GM04504 (cell line): ENCODE data around the gene PXYLP1.
"Not testable (repeated sequence)": the region's sequence is repeated elsewhere in the genome, so short reads cannot be mapped to it uniquely, and the experiment has no call there.

Source experiments
- DNase-seq: peaks from one replicate; pipeline ENCODE4 v3.0.0-alpha.2; 2012; ENCODE audit warnings: low read depth

PXYLP1 gene

GRCh38 chr3:141300426-141300825, 68.8 kb downstream of the PXYLP1 start:
- not testable (repeated sequence) for DNase-seq

DNA sequence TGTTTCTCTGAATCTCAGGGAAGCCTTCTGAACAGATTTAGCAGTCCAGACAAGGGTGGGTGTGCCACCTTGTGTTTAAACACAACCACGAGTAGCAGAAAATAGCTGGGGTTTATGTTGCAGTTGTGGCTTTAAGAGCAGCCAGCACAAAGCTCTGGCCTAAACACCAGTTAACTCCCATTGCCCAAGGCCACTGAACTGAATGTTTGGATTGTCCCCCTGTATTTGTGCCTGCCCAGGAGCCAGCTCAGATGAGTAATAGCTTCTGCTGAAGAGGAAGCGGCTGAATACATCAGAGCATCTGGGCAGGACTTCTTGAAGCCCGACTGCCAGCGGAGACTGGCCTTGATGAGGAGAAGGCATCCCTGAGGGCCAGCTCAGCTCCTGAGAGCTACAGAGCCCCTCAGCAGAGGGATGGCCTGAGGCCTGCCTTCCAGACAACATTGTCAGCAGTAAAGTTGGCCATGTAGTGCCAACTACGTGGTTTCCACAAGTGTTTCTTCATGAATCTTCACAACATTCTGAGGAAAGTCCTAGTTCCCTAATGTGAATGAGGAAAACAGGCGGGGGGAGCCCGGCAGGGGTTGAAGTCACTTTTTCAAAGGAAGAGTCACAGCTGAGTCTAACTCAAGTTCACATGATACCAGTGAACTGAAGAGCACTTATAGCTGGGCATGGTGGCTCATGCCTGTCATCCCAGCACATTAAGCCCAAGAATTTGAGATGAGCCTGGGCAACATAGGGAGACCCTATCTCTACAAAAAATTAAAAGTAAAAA, 70.9 kb downstream of the PXYLP1 start:
- peak; percentile 72 for DNase-seq

GRCh38 chr3:141303481-141304223, 72.0 kb downstream of the PXYLP1 start:
- DNase-seq = peak; percentile 59

DNA sequence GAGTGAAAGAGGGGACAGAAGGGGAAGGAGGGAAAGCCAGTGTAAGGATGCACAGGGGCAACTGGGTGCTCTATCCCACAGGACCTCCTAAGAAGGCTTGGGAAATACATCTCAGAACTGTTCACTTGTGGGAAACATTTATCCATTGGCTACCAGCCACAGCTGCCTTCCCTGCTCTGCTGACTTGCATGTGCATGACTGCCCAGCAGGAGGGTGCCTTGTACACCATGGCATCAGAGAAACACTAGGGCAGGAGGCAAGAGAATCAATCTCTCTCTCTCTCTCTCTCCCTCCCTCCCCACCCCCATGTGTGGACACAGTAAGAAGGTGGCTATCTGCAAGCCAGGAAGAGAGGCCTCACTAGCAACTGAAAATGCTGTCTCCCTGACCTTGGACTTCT, 73.8 kb downstream of the PXYLP1 start:
- peak; percentile 43 for DNase-seq

DNA sequence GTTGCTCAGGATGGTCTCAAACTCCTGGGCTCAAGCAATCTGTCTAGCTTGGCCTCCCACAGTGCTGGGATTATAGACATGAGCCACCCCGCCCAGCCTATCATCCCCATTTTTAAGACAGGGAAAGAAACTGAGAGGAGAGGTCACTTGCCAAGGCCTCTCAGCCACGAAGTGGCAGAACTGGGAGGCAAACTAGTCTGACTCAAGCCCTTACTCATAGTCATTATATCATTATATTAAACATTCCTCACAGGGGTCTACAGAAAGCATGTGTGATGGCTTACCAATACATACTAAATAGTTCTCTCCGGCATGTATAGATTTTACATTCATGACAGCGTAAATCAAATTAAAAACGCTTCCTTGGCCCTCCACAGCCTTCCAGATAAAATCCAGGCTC, 74.7 kb downstream of the PXYLP1 start:
- no peak for DNase-seq

DNA sequence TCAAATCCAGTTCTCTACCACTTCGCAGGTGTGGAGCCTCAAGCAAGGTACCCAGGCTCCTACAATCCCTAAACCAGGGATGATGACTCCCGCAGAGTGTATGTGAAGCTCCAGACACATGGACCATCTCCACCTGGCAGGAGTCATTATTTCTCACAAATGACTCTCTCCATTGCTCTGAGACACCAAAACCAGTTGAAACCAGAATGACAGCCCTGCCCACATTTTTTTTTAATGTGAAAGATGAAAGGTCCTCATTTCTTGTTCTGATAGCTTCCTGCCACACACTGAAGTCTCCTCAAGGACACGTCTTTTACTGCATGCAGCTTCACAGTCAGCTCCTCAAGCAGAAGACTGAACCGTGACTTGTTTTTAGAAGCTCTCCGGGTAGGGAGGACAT, 75.3 kb downstream of the PXYLP1 start:
- no peak for DNase-seq

GRCh38 chr3:141307351-141308059, 75.9 kb downstream of the PXYLP1 start:
- DNase-seq = no peak

DNA sequence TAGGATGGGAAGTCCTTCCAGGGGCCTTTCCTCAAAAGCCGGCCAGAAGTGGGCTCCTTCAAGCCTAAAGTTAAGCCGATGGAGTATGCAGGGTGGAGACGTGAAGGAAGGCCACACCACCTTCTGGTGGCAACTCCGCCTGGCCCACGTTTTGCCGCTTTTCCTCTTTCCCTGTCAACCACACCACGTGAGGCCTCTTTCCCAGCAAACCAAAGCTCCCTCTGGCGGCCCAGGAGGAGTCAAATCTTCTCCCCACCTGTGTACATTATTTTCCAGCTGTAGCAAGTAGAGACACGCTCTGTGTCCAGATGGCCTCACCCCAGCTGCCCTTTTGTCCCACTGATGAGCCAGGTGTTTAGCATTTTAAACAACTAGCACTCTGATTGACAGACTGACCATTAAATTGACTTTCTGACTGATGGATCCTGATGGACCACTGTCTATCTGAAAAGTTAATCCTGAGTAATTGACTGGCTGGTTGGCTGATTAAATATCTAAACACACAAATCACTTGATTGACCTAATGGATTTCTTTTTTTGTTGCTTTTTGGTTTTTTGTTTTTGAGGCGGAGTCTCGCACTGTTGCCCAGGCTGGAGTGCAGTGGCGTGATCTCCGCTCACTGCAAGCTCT, 77.1 kb downstream of the PXYLP1 start:
- DNase-seq = no peak

DNA sequence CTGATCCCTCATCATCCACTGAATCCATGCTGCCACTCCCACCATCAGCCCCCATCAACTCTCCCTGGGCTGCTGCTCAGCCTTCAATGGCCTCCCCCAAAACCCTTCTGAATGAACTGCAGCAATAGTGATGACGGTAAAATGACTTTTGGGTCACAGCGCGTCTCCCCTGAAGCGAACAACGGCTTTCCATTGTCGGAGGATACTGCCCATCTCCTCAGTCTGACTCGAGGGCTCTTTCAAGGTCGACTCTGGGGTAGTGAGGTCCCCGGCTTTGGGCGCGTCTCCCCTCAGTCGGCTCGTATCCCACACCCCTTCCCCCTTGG, 79.5 kb downstream of the PXYLP1 start:
- no peak for DNase-seq

DNA sequence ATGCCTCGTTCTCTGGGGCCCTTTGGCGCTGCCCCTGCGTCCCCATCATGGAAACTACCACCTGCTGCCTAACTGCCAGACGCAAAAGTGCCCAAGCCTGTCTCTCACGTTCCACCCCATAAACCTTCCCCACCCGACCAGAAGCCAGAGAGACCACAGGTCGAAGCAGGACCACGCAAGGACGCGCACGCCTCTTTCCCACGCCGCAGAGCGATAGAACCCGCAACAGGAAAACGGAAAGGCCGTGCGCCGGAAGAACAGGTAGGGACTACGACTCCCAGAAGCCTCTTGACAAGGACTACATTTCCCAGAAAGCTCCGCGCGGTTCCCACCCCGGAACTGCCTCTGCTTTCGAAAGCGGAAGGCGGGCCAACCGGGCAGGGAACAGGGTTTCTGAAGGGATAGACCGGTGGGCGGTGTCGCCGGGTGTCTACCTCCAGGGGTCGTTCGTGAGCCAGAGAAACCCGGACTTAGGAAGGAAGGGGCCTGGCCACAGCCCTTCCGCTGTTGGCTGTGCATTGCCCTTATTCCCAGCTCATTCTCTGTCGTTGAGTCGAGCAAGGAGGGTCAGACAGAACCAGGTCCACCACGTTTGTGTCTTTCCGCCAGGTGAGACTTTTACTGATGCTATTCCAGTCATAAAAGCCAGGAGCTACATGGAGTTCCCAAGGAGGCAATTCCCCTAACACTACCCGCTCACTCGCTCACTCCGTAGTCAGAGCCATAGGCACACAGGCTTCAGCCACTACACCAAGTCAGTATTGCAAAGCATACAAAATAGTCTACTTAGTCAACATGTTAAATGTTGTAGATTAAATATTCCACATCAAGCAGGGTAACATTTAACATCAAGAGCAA, 80.1 kb downstream of the PXYLP1 start:
- DNase-seq = peak; percentile 93

GRCh38 chr3:141312354-141313092, 80.9 kb downstream of the PXYLP1 start:
- no peak for DNase-seq

DNA sequence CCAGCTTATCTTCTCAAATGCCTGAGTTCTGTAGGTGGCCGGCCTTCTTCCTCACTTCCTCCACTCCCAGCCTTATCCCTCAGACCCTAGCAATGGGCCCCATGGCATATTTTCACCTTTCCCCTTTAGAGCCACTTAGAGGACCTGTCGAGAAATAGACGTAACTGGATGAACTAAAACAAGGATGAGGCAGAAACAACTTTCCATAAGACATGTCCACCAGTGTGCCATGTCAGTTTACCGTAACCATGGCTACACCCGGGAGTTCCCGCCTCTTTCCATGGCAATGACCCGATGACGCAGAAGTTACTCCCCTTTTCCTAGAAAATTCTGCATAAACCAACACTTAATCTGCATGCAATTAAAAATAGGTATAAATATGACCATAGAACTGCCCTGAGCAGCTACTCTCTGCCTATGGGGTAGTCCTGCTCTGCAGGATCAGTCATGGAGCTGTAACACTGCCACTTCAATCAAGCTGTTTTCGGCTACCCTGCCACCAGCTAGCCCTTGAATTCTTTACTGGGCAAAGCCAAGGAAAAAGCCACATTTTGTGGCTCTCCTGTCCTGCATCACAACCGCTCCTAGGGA, 81.6 kb downstream of the PXYLP1 start:
- no peak for DNase-seq

DNA sequence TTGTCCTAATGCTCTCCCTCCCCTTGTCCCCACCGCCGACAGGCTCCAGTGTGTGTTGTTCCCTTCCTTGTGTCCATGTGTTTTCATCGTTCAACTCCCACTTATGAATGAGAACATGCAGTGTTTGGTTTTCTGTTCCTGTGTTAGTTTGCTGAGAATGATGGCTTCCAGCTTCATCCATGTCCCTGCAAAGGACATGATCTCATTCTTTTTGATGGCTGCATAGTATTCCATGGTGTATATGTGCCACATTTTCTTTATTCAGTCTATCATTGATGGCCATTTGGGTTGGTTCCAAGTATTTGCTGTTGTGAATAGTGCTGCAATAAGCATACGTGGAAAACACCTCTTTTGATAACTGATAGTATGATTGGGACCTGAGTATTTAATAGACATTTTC, 82.8 kb downstream of the PXYLP1 start:
- DNase-seq = not testable (repeated sequence)

GRCh38 chr3:141316851-141317250, 85.2 kb downstream of the PXYLP1 start:
- no peak for DNase-seq

DNA sequence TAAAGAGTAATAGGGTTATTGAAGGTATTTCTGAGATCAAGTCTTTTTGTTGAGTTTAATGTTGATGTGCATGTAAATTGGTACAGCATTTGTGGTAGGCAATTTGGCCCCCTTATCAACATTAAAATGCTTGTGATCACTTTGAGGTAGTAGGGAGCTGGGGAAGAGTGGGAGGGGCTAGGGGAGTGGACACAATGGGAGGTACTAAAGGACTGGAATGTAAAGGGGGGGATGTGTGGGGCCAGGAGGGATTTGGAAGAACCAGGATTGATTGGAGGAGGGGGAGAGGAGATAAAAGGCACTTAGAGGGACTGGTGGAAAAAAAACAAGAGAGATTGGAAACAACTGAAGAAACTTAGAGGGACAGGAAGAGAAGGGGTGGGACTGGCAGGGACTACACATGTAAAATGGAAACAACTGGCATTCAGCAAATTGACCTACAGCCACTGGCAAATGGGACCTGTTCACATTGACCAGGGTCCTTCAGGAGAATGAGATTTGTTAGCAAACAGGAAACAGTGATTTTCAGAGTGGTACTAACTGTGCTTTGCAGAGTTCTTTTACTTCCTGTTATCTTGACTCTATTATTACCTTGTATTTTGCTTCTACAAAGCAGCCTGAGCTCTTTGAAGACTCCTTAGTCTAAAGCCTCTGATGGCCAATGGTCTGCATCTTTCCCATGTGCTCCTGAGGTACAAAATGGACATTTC, 88.9 kb downstream of the PXYLP1 start:
- no peak for DNase-seq

GRCh38 chr3:141321109-141321497, 89.5 kb downstream of the PXYLP1 start:
- no peak for DNase-seq

- no peak for DNase-seq
These were observed 92.5 kb downstream of the PXYLP1 start for GRCh38 chr3:141323936-141324704.

DNA sequence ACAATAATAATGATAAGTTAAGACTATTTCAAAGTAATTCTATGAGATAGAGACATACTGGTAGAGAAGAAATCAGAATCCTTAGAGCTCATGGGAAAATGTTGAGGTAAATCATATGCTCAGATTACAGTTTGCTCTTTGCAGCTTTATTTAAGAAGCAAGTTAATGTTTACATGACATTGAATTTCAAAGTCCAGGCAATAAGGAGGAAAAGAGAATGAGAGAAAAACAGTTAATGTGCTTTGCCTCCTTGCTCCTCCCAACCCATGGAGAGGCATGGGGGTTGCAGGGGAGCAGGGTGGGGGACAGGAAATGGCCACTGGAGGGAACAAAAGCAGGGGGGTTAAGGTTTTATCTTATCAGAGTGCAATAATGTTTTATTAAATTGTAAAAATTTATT, 94.5 kb downstream of the PXYLP1 start:
- DNase-seq = no peak

- DNase-seq = no peak
These were observed 95.0 kb downstream of the PXYLP1 start for GRCh38 chr3:141326626-141327025.
